Measurements from ENCODE around the gene TMEM121.
"Not testable (repeated sequence)": the region's sequence is repeated elsewhere in the genome, so short reads cannot be mapped to it uniquely, and the experiment has no call there.

The TMEM121 gene

DNA sequence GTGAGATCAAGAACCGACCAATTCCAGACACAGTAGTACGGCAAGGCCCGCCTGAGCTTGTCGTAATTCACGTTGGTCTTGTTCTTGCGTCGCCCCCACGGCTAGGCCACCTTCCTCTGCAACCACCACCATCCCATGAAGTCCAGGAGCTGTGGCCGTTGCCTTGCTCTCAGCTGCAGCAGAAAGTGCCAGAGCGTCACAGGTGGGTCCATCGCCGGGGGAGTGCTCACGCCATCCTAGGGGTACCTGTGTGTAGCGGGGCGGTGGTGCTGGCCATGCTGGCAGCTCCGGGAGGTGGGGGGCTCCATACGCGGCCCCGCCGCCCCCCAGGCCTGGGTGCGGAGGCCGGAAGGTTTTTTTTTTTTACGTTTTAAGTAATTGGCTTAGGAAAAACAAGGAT lies 23.1 kb downstream of the TMEM121 start:
- no peak for DNase-seq

DNA sequence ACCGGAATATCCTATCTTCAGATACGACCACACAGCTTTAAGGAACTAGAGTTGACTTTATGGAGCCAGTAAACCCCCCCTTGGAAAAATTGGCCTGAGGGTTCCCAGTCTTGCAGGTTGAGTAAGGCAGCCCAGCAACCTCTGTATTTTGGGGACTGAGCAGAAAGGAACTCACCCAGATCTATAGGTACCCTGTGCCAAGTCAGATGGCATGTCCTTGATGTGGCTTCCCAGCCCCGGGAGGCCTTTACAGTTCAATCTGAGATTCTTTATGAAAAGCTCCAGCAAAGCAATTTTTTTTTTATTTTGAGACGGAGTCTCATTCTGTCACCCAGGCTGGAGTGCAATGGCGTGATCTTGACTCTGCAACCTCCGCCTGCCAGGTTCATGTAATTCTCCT lies 27.6 kb downstream of the TMEM121 start:
- no peak for DNase-seq

DNA sequence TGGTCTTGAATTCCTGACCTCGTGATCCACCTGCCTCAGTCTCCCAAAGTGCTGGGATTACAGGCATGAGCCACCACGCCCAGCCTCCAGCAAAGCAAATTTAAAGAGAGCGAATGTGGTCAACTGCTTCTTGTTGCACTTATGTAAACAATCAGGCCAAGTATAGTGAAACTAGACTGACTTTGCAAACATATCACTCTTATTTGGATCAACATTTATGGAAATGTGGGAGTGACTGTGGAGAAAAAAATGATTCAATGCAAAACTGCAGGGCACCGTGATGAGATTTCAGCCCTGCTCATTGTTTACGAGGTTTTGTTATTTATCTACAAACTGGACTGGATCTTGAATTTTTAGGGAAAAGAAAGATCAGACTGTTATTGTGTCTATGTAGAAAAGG lies 28.1 kb downstream of the TMEM121 start:
- no peak for DNase-seq

DNA sequence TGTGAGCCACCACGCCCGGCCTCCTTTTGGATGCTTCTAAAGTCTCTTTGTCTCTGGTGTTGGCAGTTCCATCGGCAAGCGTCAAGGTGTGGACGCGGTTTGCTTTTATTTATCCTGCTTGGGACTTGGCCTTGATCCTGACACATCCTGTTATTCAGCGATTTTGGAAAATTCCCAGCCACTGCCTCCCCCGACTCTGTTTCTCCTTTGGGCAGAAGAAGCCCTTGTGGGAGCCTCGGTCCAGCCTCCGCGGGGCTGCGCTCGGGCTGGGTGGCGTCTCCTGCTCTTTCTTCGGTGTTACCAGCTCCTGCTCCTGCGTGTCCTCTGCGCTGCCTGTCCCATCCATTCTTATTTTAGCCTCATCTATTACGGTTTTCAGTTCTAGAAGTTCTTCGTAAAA lies 31.3 kb downstream of the TMEM121 start:
- DNase-seq, result not testable (repeated sequence)

- not testable (repeated sequence) for DNase-seq
Measured at GRCh38 chr14:105558449-105559154, 32.2 kb downstream of the TMEM121 start.

- not testable (repeated sequence) for DNase-seq
Measured at GRCh38 chr14:105559384-105560047, 33.1 kb downstream of the TMEM121 start.

DNA sequence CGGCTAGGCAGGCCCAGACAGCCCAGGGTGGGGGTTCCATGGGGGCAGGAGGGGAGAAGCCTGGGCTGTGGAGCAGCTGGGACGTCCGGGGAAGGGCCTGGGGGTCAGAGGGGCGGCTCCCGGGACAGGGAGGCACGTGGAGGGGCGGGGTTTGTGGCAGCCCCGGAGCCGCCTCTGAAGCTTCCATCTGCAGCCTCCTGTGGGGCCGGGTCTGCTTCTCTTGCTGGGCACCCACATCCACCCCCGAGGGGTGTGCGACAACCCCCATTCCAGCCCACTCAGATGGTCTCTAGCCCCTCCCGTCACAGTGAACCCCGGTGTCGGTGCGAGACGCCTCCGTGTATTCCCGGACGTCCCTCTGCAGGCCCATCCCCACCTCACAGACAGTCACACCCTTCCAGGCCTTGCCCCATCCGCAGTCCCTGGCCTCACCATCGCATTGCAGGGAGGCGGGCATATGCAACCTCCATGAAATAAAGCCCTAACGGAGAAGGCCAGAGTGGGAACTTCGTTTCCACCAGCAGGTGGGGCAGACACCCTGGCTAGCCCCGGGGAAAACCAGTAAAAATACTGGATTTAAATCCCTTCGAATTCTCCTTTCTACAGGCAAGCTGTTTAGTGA lies 33.8 kb downstream of the TMEM121 start:
- not testable (repeated sequence) for DNase-seq

DNA sequence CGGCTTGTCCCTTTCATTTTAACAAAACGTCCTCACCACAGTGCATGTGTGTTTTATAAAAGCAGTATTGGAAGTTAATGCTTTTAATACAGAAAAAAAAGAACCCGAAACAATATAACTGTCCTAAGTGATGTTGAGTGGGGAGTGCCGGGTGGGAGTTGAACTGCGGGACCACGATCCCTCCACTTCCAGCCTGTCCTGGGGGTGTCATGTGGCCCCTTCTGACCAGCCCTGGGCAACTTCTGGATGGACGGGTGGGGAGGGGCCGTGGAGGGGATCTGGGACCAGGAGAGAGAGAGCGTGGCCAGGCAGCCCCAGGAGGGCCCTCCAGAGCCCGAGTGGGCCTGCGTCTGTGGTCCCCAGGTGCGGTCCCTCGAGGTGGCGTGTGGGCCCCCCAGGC lies 35.0 kb downstream of the TMEM121 start:
- DNase-seq, result not testable (repeated sequence)

- DNase-seq, result no peak
Measured at GRCh38 chr14:105562713-105563346, 36.4 kb downstream of the TMEM121 start.

GRCh38 chr14:105563347-105563737 lies 37.0 kb downstream of the TMEM121 start:
- no peak for DNase-seq

- DNase-seq, result not testable (repeated sequence)
Measured at GRCh38 chr14:105564536-105564935, 38.2 kb downstream of the TMEM121 start.

- DNase-seq, result not testable (repeated sequence)
Measured at GRCh38 chr14:105565185-105565919, 39.0 kb downstream of the TMEM121 start.

GRCh38 chr14:105566248-105567163 lies 40.1 kb downstream of the TMEM121 start:
- not testable (repeated sequence) for DNase-seq

DNA sequence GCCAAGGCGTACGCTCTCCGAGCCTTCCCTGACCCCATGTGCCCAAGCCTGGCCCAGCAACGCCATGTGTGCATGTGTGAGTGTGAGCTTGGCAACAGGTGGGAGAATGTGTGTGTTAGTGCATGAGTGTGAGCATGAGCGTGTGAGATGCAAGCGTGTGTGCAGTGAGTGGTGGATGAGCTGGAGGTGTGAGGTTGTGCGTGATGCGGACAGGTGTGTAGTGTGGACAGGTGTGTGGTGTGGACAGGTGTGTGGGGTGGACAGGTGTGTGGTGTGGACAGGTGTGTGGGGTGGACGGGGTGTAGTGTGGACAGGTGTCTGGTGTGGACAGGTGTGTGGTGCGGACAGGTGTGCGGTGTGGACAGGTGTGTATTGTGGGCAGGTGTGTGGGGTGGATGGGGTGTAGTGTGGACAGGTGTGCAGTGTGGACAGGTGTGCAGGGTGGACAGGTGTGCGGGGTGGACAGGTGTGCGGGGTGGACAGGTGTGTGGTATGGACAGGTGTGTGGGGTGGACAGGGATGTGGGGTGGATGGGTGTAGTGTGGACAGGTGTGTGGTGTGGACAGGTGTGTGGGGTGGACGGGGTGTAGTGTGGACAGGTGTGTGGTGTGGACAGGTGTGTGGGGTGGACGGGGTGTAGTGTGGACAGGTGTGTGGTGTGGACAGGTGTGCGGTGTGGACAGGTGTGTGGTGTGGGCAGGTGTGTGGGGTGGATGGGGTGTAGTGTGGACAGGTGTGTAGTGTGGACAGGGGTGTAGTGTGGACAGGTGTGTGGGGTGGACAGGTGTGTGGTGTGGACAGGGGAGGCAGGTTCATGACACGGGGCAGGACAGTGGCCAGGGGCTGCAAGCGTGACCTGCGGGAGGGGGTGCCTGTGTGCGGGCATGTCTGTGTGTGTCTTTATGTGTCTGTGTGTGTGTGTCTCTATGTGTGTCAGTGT lies 41.1 kb downstream of the TMEM121 start:
- not testable (repeated sequence) for DNase-seq

DNA sequence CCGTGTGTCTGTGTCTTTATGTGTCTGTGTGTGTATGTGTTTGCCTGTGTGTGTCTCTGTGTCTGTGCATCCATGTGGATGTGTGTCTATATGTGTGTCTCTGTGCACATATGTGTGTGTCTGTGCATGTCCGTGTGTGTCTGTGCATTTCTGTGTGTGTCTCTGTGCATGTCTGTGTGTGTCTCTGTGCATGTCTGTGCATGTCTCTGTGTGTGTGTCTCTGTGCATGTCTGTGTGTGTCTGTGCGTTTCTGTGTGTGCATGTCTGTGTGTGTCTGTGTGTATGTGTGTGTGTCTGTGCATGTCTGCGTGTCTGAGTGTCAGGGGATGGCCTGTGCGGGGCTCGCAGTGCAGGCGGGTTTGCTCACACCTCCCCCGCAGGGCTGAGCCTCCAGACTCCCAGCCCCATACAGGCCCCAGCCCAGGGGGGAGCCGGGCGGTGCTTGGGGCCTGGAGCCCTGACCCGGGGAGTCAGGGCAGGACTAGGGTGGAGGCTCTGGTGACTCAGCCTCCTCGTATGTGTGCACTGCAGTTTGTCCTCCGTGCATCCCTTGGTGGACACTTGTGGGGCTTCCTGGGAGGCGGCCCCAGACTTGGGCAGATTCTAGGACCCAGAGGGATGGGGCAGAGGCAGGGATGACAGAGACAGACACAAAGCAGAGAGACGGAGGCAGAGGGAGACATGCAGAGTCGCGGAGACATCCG lies 41.9 kb downstream of the TMEM121 start:
- DNase-seq, result not testable (repeated sequence)

GRCh38 chr14:105568859-105569766 lies 42.7 kb downstream of the TMEM121 start:
- DNase-seq, result no peak

- no peak for DNase-seq
Measured at GRCh38 chr14:105570482-105570881, 44.1 kb downstream of the TMEM121 start.

- not testable (repeated sequence) for DNase-seq
Measured at GRCh38 chr14:105571181-105571951, 45.0 kb downstream of the TMEM121 start.

Data from NCI-H1092 (cell line).